ENCODE results near the gene GNLY.

DNA sequence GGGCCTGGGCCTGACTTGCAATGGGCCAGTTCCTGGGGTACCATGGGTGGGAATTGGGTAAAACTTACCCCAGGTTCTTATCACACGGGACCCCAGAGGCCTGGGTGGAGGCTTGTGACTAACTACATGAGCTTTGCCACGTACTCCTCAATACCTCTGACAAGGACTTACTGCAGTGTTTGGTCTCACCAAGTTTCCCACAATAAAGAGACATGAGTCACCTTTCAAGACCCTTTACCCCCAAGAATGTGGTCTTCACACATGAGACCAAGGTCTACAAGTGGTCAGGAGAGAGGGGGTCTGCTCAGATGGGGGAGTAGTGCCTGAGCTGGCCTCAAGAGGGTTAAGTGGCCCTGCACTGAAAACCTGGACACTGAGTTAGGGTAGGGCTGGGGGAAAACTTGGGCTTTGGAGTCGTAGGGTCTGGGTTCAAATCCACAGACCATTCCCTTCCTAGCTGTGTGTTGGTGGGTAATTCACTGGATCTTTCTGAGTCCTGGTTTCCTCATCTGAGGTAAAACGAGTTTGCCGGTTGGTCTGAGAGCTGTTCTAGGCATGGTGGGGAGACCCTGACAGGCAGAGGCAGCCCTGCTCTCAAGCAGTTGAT lies 2.0 kb upstream of the GNLY start:
- TF ChIP-seq, protein P1, sequence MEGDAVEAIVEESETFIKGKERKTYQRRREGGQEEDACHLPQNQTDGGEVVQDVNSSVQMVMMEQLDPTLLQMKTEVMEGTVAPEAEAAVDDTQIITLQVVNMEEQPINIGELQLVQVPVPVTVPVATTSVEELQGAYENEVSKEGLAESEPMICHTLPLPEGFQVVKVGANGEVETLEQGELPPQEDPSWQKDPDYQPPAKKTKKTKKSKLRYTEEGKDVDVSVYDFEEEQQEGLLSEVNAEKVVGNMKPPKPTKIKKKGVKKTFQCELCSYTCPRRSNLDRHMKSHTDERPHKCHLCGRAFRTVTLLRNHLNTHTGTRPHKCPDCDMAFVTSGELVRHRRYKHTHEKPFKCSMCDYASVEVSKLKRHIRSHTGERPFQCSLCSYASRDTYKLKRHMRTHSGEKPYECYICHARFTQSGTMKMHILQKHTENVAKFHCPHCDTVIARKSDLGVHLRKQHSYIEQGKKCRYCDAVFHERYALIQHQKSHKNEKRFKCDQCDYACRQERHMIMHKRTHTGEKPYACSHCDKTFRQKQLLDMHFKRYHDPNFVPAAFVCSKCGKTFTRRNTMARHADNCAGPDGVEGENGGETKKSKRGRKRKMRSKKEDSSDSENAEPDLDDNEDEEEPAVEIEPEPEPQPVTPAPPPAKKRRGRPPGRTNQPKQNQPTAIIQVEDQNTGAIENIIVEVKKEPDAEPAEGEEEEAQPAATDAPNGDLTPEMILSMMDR (IDR thresholded peaks at IDR 0.05), result no peak
- no peak for TF ChIP-seq POLR2A (IDR thresholded peaks at IDR 0.05)
